Stimulated activated CD8-positive, alpha-beta memory T cell treated with anti-CD3 and anti-CD28 coated beads, Interleukin-12 subunit alpha, Interleukin-12 subunit beta, amount 100 ng/mL, for 4 hours (primary cell): ENCODE results near the gene FAM216B.

Experiments
- DNase-seq: peaks from one replicate; pipeline ENCODE4 v3.0.0-alpha.2; 2020; ENCODE audit warnings: low read depth

FAM216B gene

GRCh38 chr13:42834946-42835345 is 53.6 kb downstream of the FAM216B start:
- no peak for DNase-seq

GRCh38 chr13:42836930-42837690 is 55.7 kb downstream of the FAM216B start:
- no peak for DNase-seq
